Stimulated activated CD8-positive, alpha-beta memory T cell treated with anti-CD3 and anti-CD28 coated beads, Interleukin-7, amount 100 ng/mL, for 24 hours (primary cell): Measurements from ENCODE around the gene LOXL3.

Source experiments
- DNase-seq: peaks from one replicate; pipeline ENCODE4 v3.0.0-alpha.2; 2020; ENCODE audit warnings: low read depth

Gene LOXL3

GRCh38 chr2:74505448-74506246 lies 48.1 kb downstream of the LOXL3 start:
- no peak for DNase-seq

GRCh38 chr2:74504591-74504990 lies 49.2 kb downstream of the LOXL3 start:
- DNase-seq: no peak

- DNase-seq: no peak
These were observed 50.0 kb downstream of the LOXL3 start for GRCh38 chr2:74503506-74504475.

- no peak for DNase-seq
These were observed 50.8 kb downstream of the LOXL3 start for GRCh38 chr2:74502720-74503505.

GRCh38 chr2:74502147-74502719 lies 51.5 kb downstream of the LOXL3 start:
- no peak for DNase-seq

- DNase-seq: no peak
These were observed 52.2 kb downstream of the LOXL3 start for GRCh38 chr2:74501335-74502071.

- no peak for DNase-seq
These were observed 53.2 kb downstream of the LOXL3 start for GRCh38 chr2:74500578-74500946.

GRCh38 chr2:74499940-74500577 lies 53.7 kb downstream of the LOXL3 start:
- DNase-seq: no peak

GRCh38 chr2:74499267-74499939 lies 54.3 kb downstream of the LOXL3 start, which contains the start of gene LBX2:
LBX2 (minus strand) TSS chr2:74499603; CDS start chr2:74499537, 66 bp downstream.
- no peak for DNase-seq

- no peak for DNase-seq
These were observed 55.1 kb downstream of the LOXL3 start for GRCh38 chr2:74498500-74499266.

- no peak for DNase-seq
These were observed 55.8 kb downstream of the LOXL3 start for GRCh38 chr2:74497777-74498499.

GRCh38 chr2:74496997-74497776 lies 56.6 kb downstream of the LOXL3 start:
- DNase-seq: no peak

- no peak for DNase-seq
These were observed 58.3 kb downstream of the LOXL3 start for GRCh38 chr2:74495440-74495839.

- DNase-seq: no peak
These were observed 60.2 kb downstream of the LOXL3 start for GRCh38 chr2:74493546-74493945.

GRCh38 chr2:74491648-74492544 lies 61.8 kb downstream of the LOXL3 start:
- no peak for DNase-seq

GRCh38 chr2:74489906-74490305 lies 63.8 kb downstream of the LOXL3 start:
- DNase-seq: no peak
